T-helper 9 cell (primary cell): ENCODE measurements around the gene WFDC5.
"Not testable (repeated sequence)": the region's sequence is repeated elsewhere in the genome, so short reads cannot be mapped to it uniquely, and the experiment has no call there.

Experiments
- DNase-seq: peaks from one replicate; pipeline ENCODE4 v3.0.0-alpha.2; 2020

Gene WFDC5

GRCh38 chr20:45087097-45087790, 27.7 kb downstream of the WFDC5 start:
- no peak for DNase-seq

GRCh38 chr20:45085867-45086266, 29.1 kb downstream of the WFDC5 start:
- DNase-seq, result no peak

GRCh38 chr20:45085289-45085688, 29.7 kb downstream of the WFDC5 start:
- DNase-seq, result no peak

- DNase-seq, result no peak
These were observed 31.8 kb downstream of the WFDC5 start for GRCh38 chr20:45083127-45083526.

- DNase-seq, result no peak
These were observed 32.5 kb downstream of the WFDC5 start for GRCh38 chr20:45082468-45082867.

GRCh38 chr20:45080867-45081624, 33.9 kb downstream of the WFDC5 start:
- DNase-seq, result no peak

GRCh38 chr20:45077559-45077958, 37.4 kb downstream of the WFDC5 start:
- DNase-seq, result no peak

GRCh38 chr20:45073221-45073620, 41.8 kb downstream of the WFDC5 start:
- no peak for DNase-seq

GRCh38 chr20:45072066-45072465, 42.9 kb downstream of the WFDC5 start:
- DNase-seq, result no peak

- no peak for DNase-seq
These were observed 43.9 kb downstream of the WFDC5 start for GRCh38 chr20:45070932-45071632.

- DNase-seq, result no peak
These were observed 45.7 kb downstream of the WFDC5 start for GRCh38 chr20:45069261-45069660.

- DNase-seq, result no peak
These were observed 47.4 kb downstream of the WFDC5 start for GRCh38 chr20:45067558-45067957.

GRCh38 chr20:45067087-45067486, 47.9 kb downstream of the WFDC5 start:
- DNase-seq, result no peak

- DNase-seq, result no peak
These were observed 48.6 kb downstream of the WFDC5 start for GRCh38 chr20:45066372-45066771.

GRCh38 chr20:45064812-45065211, 50.2 kb downstream of the WFDC5 start:
- DNase-seq, result no peak

- DNase-seq, result not testable (repeated sequence)
These were observed 51.9 kb downstream of the WFDC5 start for GRCh38 chr20:45063107-45063506.

- no peak for DNase-seq
These were observed 53.7 kb downstream of the WFDC5 start for GRCh38 chr20:45061244-45061643.

- DNase-seq, result no peak
These were observed 54.7 kb downstream of the WFDC5 start for GRCh38 chr20:45060294-45060693.
